ENCODE data around the gene CYP46A1.
"Not testable (repeated sequence)": the region's sequence is repeated elsewhere in the genome, so short reads cannot be mapped to it uniquely, and the experiment has no call there.

Gene CYP46A1

GRCh38 chr14:99658218-99658845, 25.8 kb upstream of the CYP46A1 start:
- no peak for DNase-seq

DNA sequence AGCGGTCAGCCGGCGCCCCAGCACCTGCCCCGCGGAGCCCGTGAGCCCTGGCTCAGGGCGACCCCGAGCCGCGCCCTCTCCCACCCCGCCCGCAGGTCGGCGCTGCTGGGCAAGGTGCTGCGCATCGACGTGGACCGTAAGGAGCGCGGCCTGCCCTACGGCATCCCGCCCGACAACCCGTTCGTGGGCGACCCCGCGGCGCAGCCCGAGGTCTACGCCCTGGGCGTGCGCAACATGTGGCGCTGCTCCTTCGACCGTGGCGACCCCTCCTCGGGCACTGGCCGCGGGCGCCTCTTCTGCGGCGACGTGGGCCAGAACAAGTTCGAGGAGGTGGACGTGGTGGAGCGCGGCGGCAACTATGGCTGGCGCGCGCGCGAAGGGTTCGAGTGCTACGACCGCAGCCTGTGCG, 24.8 kb upstream of the CYP46A1 start:
- DNase-seq = no peak

- no peak for DNase-seq
Observed at GRCh38 chr14:99660006-99660566, 24.0 kb upstream of the CYP46A1 start.

DNA sequence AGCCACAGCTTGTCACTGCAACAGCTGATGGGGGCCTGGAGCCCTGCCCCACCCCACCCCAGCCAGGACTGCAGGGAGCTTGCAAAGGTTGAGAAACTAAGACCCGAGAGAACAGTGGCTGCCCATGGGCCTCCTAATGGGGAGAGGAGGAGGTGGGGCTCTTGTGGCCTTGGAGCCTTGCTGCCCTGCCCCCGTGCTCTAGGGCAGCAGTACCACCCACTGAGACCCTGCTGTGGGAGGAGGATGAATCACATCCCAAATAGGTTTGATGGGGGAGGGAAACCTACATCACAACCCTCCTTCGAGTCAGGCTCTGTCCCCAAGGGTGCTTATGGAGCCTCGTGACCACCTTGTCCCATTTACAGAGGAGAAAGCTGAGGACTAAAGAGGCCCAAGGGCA, 23.3 kb upstream of the CYP46A1 start:
- no peak for DNase-seq

- DNase-seq = not testable (repeated sequence)
Observed at GRCh38 chr14:99661206-99661605, 22.9 kb upstream of the CYP46A1 start.

DNA sequence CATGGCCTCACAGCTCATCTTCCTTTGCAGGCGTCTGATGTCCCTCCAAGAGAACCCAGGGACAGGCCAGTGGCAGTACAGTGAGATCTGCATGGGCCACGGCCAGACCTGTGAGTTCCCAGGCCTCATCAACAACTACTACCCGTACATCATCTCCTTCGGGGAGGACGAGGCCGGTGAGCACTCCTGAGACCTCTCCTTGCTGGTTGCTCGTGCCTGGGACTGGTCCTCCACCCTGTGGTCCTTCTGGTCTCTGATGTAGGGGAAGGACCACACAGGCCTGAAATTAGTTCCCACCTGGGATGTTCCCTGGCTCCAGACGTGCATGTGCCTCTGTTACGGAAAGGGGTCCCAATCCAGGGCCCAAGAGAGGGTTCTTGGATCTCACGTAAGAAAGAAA, 21.3 kb upstream of the CYP46A1 start:
- DNase-seq = no peak

- no peak for DNase-seq
Observed at GRCh38 chr14:99663386-99664057, 20.6 kb upstream of the CYP46A1 start.

GRCh38 chr14:99664058-99664936, 19.8 kb upstream of the CYP46A1 start:
- DNase-seq = no peak

- DNase-seq = no peak
Observed at GRCh38 chr14:99664937-99665273, 19.2 kb upstream of the CYP46A1 start.

- DNase-seq = no peak
Observed at GRCh38 chr14:99666533-99666932, 17.6 kb upstream of the CYP46A1 start.

GRCh38 chr14:99667045-99667444, 17.1 kb upstream of the CYP46A1 start:
- DNase-seq = no peak

- DNase-seq = no peak
Observed at GRCh38 chr14:99667821-99668220, 16.3 kb upstream of the CYP46A1 start.

DNA sequence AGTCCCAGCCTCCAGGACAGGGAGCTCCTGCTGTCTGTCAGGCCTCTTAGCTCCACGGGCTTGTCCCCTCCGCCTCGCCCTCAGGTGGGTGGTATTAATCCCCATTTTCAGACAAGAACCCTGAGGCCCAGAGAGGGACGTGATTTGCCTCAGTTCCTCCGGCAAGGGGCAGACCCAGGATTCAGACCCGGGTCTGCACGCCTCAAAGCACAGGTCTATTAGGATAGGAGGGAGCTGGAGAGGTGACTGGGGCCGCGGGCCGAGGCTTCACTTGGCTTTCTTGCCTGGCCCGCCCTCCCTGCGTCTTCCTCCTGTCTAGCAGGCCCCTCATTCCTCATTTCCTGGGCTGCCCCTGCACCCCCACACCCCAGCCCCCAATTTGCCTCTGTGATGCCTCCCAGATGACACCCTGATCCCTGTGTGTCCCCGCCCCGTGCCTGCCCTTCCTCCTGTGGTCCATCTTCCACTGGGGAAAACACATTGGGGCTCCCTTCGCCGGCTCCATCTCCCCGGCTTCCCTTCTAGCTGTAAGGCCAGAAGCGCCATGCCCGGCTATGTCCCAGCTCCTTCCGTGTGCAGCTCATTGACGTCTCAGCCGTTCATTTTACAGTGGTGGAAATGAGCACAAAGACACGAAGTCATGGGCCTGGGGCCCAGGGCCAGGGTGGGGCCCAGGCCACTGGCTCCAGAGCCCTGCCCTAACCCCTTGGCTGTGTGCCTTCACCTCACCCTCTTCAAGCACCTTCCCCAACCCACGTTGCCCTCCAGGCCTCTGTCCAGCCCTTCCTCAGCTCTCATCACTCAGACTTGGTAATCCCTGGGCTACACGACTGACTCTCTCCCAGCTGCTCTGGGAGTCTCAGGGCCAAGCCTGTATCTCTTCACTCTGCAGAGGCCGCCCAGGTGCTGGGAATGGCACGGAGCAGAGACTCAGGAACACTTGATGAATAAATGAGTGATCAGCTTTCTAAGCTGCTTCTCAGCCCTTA, 15.5 kb upstream of the CYP46A1 start:
- DNase-seq = no peak

DNA sequence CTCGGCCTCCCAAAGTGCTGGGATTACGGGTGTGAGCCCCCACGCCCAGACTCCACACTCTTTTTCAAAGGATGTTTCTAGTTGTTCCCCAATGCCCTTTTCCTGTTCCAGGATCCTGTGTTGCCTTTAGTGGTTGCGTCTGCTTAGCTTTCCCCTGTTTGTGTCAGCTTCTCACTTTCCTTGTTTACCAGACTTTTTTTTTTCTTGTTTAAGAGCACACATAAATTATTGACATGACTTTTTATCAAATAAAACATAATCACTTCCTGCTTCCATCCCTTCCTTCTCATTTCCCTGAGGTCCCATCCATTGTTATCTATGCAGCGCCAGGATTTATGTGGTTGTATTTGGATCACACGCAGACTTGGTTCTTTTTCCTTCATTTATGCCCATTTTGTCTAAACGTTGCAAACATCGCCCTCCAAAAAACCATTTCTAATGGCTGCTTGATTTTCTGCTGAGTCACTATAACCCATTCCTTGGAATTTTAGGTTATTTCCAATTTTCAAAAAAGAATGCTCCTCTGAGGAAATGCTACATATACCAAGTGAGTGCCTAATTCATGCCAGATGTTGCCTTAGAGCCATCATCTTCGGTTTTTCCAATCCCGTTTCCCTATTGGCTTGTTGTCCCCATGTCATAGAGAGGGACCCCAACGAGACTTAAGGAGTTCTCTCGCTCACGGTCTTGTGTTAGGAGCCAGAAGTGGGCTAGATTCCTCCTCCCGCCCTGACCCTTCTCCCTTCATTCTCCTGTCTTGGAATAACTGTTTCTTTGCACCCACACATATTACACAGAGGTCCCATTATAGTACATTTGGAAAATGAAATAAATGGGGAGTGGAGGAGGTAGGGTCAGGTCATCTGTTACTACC, 13.5 kb upstream of the CYP46A1 start:
- no peak for DNase-seq

DNA sequence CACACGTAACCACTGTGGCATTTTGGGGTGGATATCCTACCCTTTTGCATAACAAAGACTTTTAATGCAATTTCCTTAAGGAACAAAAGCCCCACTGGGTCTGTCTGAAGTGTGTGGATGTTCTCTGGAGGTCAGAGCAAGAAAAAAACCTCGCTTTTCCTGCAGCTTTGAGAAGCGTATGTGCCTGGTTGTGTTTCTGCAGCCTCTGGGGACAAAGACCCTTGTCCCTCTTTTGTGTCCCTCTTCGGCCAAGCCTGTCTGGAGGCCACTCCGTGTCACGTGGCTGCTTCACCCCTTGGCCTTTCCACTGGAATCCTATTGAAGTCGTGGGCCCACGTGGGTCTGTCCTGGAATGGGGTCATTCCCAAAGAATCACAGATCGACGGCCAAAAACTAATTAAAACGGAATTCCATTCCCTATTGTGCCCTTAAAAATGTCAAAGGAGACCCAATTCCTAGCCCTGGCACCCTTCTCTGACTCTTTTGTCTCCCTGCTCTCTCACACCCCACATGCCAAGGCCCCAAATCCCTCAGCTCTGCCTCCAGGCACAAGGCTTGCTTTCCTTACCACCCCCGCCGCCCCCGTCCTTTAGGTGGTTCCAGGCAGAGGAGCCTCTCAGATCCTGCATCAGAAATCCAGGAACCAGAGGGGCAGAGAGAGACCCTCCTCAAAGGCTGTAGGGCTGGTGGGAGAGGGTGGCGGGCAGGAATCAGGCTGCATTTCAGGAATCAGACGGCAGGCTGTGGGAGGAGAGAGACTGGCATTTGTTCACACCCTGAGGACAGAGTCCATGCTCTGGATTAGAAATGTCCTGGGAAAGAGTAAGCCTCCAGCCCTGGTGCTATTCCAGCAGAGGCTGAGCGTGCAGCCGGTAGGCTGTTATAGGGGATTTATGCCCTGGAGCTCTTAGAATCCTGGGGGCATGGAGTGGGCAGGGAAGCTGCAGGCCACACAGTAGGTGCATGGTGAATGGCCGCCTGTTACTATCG, 12.6 kb upstream of the CYP46A1 start:
- no peak for DNase-seq

GRCh38 chr14:99672506-99673304, 11.4 kb upstream of the CYP46A1 start:
- no peak for DNase-seq

- DNase-seq = no peak
Observed at GRCh38 chr14:99673305-99674063, 10.6 kb upstream of the CYP46A1 start.

DNA sequence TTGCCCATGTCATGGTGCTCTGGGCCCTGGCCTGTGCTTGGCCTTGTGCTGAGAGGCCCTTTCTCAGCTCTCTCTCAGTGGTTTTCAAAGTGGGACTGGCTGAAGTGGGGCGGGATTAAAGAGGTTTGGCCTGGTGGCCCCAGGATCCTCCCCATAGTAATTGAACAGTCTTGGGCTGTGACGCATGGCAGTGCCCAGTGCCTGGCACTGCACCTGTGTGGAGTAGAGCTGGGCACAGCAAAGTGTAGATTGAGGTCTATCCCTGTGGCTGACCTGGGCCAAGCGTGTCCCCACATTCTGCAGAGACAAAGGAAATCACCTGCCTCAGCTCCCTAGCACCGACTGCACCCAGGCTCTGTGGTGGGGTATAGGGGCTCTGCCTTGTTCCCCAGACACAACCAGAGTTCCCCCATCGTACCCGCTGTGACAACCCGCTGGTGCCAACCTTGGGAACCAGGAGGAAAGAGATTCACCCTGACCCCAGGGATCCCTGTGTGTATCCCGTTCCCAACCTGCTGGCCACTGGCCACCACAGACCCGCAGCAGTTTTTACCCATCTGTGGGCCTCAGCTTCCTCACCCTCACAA, 9.9 kb upstream of the CYP46A1 start:
- no peak for DNase-seq

Measured in NCI-H187 (cell line).